PC-3 (cell line): Measurements from ENCODE around the gene CCDC78. TPM values are rescaled to one million over a fixed set of nuclear protein-coding genes. Genes with fewer than 3 reads are reported as not detected.

Experiments used
- ATAC-seq: fragments of 200-7000 bp; cut with Tn5 transposase; 2 replicates; pipeline ENCODE4 v1.9.1; 2020; ENCODE audit warnings: mild to moderate bottlenecking, moderate library complexity
- BruUV-seq: library from RNA; stranded (reverse); fragments of 400-500 nt; replicated peaks from 2 replicates; lab custom pipeline; 2021; lab: Mats Ljungman, UMichigan
- CTCF ChIA-PET: fragments of 300-600 bp; sonication (Branson Sonifier 250); formaldehyde crosslinking; loops from one replicate; lab custom pipeline; 2022; ENCODE audit warnings: antibody characterized with exemption; lab: Charles Lee
- POLR2A ChIA-PET: fragments of 300-600 bp; sonication (Branson Sonifier 250); formaldehyde crosslinking; loops from one replicate; lab custom pipeline; 2022; ENCODE audit warnings: antibody characterized with exemption; ENCODE audit not compliant: unreplicated experiment; lab: Charles Lee
- DNase-seq: peaks from one replicate; pipeline ENCODE4 v3.0.0-alpha.2; 2015
- H2AFZ ChIP-seq: fragments of 300-600 bp; sonication (generic); 2 replicates; pipeline ENCODE4 v1.6.0; 2016; ENCODE audit warnings: antibody characterized with exemption, low read length
- H3F3A ChIP-seq: fragments of 300-600 bp; sonication (generic); one replicate; pipeline ENCODE4 v1.6.0; 2017; ENCODE audit warnings: antibody characterized with exemption, low read length, control low read depth, mild to moderate bottlenecking; ENCODE audit not compliant: unreplicated experiment
- H3K27ac ChIP-seq: fragments of 300-600 bp; sonication (generic); 2 replicates; pipeline ENCODE4 v1.5.1; 2016; ENCODE audit warnings: mild to moderate bottlenecking, low read length
- H3K27me3 ChIP-seq: fragments of 300-600 bp; sonication (generic); 2 replicates; pipeline ENCODE4 v1.6.1; 2016; ENCODE audit warnings: low read length, mixed read lengths
- H3K36me3 ChIP-seq: fragments of 300-600 bp; sonication (generic); 2 replicates; pipeline ENCODE4 v1.6.1; 2016; ENCODE audit warnings: low read depth, mixed run types, low read length, mixed read lengths
- H3K4me1 ChIP-seq: fragments of 300-600 bp; sonication (generic); 2 replicates; pipeline ENCODE4 v1.5.1; 2016; ENCODE audit warnings: low read length; ENCODE audit not compliant: insufficient read depth
- H3K4me2 ChIP-seq: fragments of 300-600 bp; sonication (generic); 2 replicates; pipeline ENCODE4 v1.6.0; 2016; ENCODE audit warnings: low read length
- H3K4me3 ChIP-seq: fragments of 300-600 bp; sonication (generic); 2 replicates; pipeline ENCODE4 v1.5.1; 2016; ENCODE audit warnings: mild to moderate bottlenecking, low read length, mixed read lengths
- H3K79me2 ChIP-seq: fragments of 300-600 bp; sonication (generic); 2 replicates; pipeline ENCODE4 v1.6.1; 2017; ENCODE audit warnings: low read length, mixed read lengths
- H3K9ac ChIP-seq: fragments of 300-600 bp; sonication (generic); 2 replicates; pipeline ENCODE4 v1.6.0; 2016; ENCODE audit warnings: mild to moderate bottlenecking, low read length
- H3K9me2 ChIP-seq: fragments of 300-600 bp; sonication (generic); replicated peaks from 2 replicates; pipeline ENCODE4 v1.6.1; 2016; ENCODE audit warnings: mixed run types, low read length, mixed read lengths
- H3K9me3 ChIP-seq: fragments of 300-600 bp; sonication (generic); 2 replicates; pipeline ENCODE4 v1.6.1; 2016; ENCODE audit warnings: low read length, mixed read lengths
- H4K20me1 ChIP-seq: fragments of 300-600 bp; sonication (generic); 2 replicates; pipeline ENCODE4 v1.6.1; 2016; ENCODE audit warnings: low read length, mixed read lengths
- CTCF ChIP-seq: fragments of 300-600 bp; sonication (generic); conservative IDR thresholded peaks from 2 replicates; pipeline ENCODE4 v1.5.1; 2017; ENCODE audit warnings: antibody characterized with exemption, low read depth, mild to moderate bottlenecking, low read length
- EZH2 ChIP-seq: fragments of 300-600 bp; sonication (generic); IDR thresholded peaks from one replicate; pipeline ENCODE4 v1.6.1; 2017; ENCODE audit warnings: antibody characterized with exemption, mild to moderate bottlenecking, low read length; ENCODE audit not compliant: unreplicated experiment
- EZH2phosphoT487 ChIP-seq: fragments of 300-600 bp; sonication (generic); IDR thresholded peaks from 2 replicates; pipeline ENCODE4 v1.6.1; 2018; ENCODE audit warnings: mild to moderate bottlenecking, antibody characterized with exemption, low read length, borderline replicate concordance
- intact Hi-C: fragments of 100-400 bp; cut with micrococcal nuclease; formaldehyde crosslinking; loops from 2 replicates; pipeline ENCODE4 v1.9.0; 2023
- total RNA-seq: library from RNA; depleted of rRNA; stranded (reverse); fragments of >200 nt; gene quantifications from 2 replicates; pipeline ENCODE4 v1.2.3, GENCODE V29; 2014

CCDC78 gene
- total RNA-seq, 1 experiment from 2014 or later: 3.3 TPM

- peak overlapping the region; percentile 53 for H3K27ac ChIP-seq
- peak overlapping the region; percentile 68 for H3K9ac ChIP-seq
- H3K9me2 ChIP-seq: no peaks in the 10 kb centered on the region
- no peaks in the 10 kb centered on the region for H3K27me3 ChIP-seq
- POLR2A ChIA-PET: no interaction called here
- no peaks in the 10 kb centered on the region for H3K9me3 ChIP-seq
- TF ChIP-seq EZH2phosphoT487: no peak
- TF ChIP-seq CTCF: no peak
- no peak for TF ChIP-seq EZH2
- peak; percentile 5 for ATAC-seq
- intact Hi-C loops: no loop called here
- BruUV-seq: no TSS peak
- H3F3A ChIP-seq: no peaks in the 10 kb centered on the region
- peaks cover 35% of the 10 kb centered on the region for H3K79me2 ChIP-seq
- H3K4me2 ChIP-seq: peak overlapping the region; percentile 90
- H3K4me1 ChIP-seq: peaks cover 26% of the 10 kb centered on the region
- no peak for DNase-seq
- H3K4me3 ChIP-seq: peak overlapping the region; percentile 78
- H2AFZ ChIP-seq: no peak overlapping the region
- peaks cover 6% of the 10 kb centered on the region for H3K36me3 ChIP-seq
- peaks cover 10% of the 10 kb centered on the region; the same call in 1 of the 2 replicates for H4K20me1 ChIP-seq
- CTCF ChIA-PET: no interaction called here
These were observed 42.7 kb downstream of the CCDC78 start for GRCh38 chr16:683396-684070.

GRCh38 chr16:682493-683395 lies 43.5 kb downstream of the CCDC78 start:
- H3K9ac ChIP-seq: peak overlapping the region; percentile 68
- no peaks in the 10 kb centered on the region for H3K9me3 ChIP-seq
- peak overlapping the region; percentile 78 for H3K4me3 ChIP-seq
- no peaks in the 10 kb centered on the region for H3F3A ChIP-seq
- H3K27ac ChIP-seq: peak overlapping the region; percentile 53; the same call in 1 of the 2 replicates
- H2AFZ ChIP-seq: no peak overlapping the region
- peaks cover 35% of the 10 kb centered on the region for H3K79me2 ChIP-seq
- peaks cover 26% of the 10 kb centered on the region for H3K4me1 ChIP-seq
- POLR2A ChIA-PET: no interaction called here
- intact Hi-C loops: no loop called here
- H3K4me2 ChIP-seq: peak overlapping the region; percentile 90
- H3K9me2 ChIP-seq: no peaks in the 10 kb centered on the region
- TF ChIP-seq EZH2phosphoT487: no peak
- TF ChIP-seq EZH2: no peak
- TF ChIP-seq CTCF: no peak
- no peaks in the 10 kb centered on the region for H3K27me3 ChIP-seq
- ATAC-seq: no peak
- peaks cover 10% of the 10 kb centered on the region; the same call in 1 of the 2 replicates for H4K20me1 ChIP-seq
- H3K36me3 ChIP-seq: peaks cover 6% of the 10 kb centered on the region
- no peak for DNase-seq
- CTCF ChIA-PET: no interaction called here
- TSS peak; percentile 57 for BruUV-seq
